HG03097 (cell line): ENCODE measurements around the gene AFP.

Experiments
- ATAC-seq: cut with Tn5 transposase; IDR thresholded peaks from one replicate; pipeline ENCODE4 v1.9.1; 2021; ENCODE audit not compliant: unreplicated experiment, low FRiP score

The AFP gene

DNA sequence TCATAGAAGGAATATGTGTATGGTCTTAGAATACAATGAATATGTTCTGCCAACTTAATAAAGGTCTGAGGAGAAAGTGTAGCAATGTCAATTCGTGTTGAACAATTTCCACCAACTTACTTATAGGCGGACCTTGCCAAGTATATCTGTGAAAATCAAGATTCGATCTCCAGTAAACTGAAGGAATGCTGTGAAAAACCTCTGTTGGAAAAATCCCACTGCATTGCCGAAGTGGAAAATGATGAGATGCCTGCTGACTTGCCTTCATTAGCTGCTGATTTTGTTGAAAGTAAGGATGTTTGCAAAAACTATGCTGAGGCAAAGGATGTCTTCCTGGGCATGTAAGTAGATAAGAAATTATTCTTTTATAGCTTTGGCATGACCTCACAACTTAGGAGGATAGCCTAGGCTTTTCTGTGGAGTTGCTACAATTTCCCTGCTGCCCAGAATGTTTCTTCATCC, 22.7 kb upstream of the AFP start:
- no peak for ATAC-seq

DNA sequence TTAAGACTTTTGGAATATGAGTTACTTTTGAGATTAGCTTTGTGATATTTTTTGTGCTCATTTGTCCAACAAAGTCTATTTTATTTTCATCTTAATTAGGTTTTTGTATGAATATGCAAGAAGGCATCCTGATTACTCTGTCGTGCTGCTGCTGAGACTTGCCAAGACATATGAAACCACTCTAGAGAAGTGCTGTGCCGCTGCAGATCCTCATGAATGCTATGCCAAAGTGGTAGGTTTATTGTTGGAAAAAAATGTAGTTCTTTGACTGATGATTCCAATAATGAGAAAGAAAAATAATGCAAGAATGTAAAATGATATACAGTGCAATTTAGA, 21.1 kb upstream of the AFP start:
- ATAC-seq: no peak

DNA sequence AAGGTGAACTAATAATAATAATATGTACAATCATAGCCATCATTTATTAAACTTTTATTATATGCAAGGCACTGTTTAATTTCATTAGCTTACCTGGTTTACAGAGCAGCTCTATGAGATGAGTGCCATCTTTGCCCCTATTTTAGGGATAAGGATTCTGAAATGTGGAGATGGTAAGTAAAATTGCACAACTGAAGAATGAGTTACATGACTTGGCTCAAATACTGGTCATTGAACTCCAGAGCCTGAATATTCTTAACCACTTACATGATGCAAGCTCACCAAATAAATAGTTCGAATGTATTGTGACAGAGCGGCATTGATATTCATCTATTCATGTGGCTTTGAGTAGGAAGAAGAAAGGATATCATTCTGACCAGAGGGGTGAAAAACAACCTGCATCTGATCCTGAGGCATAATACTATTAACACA, 20.2 kb upstream of the AFP start:
- no peak for ATAC-seq

DNA sequence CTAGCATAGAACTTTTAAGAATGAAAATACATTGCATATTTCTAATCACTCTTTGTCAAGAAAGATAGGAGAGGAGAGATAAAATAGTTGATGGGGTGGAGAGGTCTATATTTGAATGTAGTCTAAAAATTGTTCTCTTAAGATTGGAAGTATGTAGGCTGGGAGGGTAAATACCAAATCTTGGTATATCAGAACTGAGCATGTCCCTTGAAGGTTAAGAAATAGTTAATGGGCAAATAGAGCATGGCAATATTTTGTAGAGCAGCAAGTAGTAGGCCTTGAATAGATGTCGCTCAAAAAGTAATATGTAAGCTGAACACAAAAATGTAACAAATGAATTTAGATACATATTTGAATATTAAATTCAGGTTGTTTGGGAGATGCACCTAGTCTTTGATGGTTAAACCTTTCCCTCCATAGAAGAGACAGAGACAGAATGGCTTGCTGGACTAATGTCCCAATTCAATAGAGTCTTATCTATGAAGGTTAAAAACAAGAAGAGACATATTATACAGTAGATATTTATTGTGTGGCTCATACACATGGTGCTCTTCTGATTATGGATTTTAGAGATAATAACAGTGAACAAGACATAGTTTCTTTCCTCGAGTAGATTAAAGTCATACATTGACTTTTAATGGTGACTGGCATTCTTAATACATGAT, 19.5 kb upstream of the AFP start:
- no peak for ATAC-seq

DNA sequence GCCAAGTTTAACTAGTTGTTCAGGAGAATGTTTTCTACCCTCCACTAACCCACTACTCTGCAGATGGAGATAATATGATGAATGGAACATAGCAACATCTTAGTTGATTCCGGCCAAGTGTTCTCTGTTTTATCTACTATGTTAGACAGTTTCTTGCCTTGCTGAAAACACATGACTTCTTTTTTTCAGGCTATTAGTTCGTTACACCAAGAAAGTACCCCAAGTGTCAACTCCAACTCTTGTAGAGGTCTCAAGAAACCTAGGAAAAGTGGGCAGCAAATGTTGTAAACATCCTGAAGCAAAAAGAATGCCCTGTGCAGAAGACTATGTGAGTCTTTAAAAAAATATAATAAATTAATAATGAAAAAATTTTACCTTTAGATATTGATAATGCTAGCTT, 18.7 kb upstream of the AFP start:
- ATAC-seq: no peak

DNA sequence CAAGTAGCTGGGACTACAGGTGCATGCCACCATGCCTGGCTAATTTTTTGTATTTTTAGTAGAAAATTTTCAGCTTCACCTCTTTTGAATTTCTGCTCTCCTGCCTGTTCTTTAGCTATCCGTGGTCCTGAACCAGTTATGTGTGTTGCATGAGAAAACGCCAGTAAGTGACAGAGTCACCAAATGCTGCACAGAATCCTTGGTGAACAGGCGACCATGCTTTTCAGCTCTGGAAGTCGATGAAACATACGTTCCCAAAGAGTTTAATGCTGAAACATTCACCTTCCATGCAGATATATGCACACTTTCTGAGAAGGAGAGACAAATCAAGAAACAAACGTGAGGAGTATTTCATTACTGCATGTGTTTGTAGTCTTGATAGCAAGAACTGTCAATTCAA, 18.0 kb upstream of the AFP start:
- no peak for ATAC-seq

DNA sequence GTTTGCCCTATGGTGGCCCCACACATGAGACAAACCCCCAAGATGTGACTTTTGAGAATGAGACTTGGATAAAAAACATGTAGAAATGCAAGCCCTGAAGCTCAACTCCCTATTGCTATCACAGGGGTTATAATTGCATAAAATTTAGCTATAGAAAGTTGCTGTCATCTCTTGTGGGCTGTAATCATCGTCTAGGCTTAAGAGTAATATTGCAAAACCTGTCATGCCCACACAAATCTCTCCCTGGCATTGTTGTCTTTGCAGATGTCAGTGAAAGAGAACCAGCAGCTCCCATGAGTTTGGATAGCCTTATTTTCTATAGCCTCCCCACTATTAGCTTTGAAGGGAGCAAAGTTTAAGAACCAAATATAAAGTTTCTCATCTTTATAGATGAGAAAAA, 17.3 kb upstream of the AFP start:
- no peak for ATAC-seq

DNA sequence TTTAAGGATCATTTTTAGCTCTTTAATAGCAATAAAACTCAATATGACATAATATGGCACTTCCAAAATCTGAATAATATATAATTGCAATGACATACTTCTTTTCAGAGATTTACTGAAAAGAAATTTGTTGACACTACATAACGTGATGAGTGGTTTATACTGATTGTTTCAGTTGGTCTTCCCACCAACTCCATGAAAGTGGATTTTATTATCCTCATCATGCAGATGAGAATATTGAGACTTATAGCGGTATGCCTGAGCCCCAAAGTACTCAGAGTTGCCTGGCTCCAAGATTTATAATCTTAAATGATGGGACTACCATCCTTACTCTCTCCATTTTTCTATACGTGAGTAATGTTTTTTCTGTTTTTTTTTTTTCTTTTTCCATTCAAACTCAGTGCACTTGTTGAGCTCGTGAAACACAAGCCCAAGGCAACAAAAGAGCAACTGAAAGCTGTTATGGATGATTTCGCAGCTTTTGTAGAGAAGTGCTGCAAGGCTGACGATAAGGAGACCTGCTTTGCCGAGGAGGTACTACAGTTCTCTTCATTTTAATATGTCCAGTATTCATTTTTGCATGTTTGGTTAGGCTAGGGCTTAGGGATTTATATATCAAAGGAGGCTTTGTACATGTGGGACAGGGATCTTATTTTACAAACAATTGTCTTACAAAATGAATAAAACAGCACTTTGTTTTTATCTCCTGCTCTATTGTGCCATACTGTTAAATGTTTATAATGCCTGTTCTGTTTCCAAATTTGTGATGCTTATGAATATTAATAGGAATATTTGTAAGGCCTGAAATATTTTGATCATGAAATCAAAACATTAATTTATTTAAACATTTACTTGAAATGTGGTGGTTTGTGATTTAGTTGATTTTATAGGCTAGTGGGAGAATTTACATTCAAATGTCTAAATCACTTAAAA, 16.6 kb upstream of the AFP start:
- no peak for ATAC-seq

DNA sequence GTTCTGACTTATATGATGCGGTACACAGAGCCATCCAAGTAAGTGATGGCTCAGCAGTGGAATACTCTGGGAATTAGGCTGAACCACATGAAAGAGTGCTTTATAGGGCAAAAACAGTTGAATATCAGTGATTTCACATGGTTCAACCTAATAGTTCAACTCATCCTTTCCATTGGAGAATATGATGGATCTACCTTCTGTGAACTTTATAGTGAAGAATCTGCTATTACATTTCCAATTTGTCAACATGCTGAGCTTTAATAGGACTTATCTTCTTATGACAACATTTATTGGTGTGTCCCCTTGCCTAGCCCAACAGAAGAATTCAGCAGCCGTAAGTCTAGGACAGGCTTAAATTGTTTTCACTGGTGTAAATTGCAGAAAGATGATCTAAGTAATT, 15.4 kb upstream of the AFP start:
- no peak for ATAC-seq

DNA sequence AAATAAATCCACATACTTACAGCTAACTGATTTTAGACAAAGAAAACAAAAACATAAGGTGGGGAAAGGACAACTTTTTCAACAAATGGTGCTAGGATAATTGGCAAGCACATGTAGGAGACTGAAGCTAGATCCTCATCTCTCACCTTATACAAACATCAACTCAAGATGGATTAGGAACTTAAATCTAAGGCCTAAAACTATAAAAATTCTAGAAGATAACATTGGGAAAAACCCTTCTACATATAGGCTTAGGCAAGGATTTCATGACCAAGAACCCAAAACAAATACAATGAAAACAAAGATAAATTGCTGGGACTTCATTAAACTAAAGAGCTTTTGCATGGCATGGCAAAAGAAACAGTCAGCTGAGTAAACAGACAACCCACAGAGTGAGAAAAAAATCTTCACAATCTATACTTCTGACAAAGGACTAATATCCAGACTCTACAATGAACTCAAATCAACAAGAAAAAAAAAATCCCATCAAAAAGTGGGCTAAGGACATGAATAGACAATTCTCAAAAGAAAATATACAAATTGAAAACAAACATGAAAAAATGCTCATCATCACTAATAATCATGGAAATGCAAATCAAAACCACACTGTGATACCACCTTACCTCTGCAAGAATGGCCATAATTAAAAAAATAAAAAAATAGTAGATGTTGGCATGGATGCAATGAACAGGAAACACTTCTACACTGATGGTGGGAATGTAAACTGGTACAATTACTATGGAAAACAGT, 14.1 kb upstream of the AFP start:
- no peak for ATAC-seq

DNA sequence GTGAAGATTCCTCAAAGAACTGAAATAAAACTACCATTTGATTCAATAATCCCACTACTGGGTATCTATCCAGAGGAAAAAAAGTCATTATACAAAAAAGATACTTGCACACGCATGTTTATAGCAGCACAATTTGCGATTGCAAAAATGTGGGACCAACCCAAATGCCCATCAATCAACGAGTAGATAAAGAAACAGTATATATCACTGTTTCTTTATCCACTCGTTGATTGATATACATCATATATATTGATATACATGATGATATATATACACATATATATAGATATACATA, 13.6 kb upstream of the AFP start:
- no peak for ATAC-seq

DNA sequence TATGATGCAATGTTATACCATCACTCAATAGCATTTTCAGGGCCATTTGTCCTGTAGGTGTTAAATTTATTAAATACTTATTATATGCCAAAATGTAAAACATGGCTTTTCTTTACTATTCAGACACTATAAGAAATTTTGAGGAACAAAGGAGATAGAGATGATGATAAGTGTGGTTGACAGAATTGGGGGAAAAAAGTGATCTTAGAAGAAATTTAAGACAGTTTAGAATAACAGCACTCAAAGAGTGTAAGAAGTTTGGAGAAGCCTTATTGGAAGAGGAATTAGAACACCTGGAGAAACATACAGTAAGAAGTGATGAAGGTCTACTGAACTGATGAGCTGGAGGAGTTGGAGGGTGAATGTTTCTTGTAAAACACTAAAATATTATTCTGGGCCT, 12.8 kb upstream of the AFP start:
- ATAC-seq: no peak

DNA sequence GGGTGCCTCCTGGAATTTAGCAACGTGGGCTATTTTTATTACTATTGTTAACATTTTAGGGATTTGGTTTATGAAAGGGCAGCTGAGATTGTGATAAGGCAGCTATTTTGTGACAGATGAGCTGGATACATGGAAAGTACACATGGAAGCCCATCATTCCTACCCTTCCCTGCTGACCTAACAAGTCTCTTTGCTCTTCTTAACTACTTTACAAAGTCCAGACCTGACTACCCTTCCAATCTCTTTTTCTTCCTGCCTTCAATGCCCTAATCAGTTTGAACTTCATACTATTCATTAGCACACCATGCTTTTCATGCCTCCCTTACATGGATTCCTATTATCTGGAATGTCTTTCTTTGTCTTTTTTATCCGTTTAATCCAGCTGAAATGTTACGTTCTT, 9.4 kb upstream of the AFP start:
- no peak for ATAC-seq

DNA sequence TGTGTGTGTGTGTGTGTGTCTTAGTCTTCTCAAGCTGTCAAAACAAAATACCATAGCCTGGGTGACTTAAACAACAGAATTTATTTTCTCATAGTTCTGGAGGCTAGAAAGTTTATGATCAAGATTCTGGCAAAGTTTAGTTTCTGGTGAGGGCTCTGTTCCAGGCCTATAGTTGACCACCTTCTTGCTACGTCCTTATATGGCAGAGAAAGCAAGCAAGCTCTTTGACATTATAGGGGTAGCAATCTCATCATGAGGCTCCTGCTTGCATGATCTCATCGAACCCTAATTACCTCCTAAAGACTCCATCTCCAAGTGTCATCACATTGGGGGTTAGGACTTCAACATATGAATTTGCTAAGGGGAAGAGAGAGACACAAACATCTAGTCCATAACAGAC, 6.9 kb upstream of the AFP start:
- ATAC-seq: no peak

DNA sequence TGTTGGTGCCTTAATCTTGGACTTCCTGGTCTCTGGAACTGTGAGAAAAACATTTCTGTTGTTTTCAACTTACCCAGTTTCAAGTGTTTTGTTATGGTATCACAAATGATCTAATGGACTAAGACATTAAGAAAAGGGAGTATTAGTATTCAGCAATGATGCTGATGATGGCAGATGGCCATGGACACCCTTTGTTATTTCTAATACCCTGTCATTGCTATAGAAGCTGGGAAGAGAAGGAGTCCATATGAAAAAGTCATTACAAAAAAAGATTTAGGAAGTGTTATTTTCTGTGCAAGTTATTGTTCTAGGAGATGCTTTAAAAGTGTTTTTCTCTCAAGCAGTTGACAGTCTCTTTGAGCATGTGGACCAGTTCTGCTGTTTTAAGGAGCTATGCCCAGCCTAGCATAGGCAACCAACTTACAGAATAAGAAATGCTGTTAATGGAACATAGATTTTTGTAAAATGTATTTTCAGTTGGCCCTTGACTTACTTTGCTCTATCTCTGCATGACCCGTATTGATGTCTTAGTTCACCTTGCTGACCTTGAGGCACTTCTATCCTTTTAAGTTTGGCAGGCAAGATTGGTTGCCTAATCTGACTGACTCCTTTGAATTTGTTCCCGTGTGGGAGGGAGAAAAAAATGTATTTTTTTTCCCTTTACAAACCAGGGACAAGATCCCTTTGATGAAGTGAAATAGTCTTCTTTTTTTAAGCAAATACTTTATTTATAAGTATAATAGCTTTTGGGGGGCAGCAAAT, 6.0 kb upstream of the AFP start:
- no peak for ATAC-seq

DNA sequence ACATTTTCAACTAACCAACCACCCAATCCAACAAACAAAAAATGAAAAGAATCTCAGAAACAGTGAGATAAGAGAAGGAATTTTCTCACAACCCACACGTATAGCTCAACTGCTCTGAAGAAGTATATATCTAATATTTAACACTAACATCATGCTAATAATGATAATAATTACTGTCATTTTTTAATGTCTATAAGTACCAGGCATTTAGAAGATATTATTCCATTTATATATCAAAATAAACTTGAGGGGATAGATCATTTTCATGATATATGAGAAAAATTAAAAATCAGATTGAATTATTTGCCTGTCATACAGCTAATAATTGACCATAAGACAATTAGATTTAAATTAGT, 4.2 kb upstream of the AFP start:
- ATAC-seq: no peak

DNA sequence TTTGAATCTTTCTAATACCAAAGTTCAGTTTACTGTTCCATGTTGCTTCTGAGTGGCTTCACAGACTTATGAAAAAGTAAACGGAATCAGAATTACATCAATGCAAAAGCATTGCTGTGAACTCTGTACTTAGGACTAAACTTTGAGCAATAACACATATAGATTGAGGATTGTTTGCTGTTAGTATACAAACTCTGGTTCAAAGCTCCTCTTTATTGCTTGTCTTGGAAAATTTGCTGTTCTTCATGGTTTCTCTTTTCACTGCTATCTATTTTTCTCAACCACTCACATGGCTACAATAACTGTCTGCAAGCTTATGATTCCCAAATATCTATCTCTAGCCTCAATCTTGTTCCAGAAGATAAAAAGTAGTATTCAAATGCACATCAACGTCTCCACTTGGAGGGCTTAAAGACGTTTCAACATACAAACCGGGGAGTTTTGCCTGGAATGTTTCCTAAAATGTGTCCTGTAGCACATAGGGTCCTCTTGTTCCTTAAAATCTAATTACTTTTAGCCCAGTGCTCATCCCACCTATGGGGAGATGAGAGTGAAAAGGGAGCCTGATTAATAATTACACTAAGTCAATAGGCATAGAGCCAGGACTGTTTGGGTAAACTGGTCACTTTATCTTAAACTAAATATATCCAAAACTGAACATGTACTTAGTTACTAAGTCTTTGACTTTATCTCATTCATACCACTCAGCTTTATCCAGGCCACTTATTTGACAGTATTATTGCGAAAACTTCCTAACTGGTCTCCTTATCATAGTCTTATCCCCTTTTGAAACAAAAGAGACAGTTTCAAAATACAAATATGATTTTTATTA, 3.6 kb upstream of the AFP start:
- ATAC-seq: no peak

DNA sequence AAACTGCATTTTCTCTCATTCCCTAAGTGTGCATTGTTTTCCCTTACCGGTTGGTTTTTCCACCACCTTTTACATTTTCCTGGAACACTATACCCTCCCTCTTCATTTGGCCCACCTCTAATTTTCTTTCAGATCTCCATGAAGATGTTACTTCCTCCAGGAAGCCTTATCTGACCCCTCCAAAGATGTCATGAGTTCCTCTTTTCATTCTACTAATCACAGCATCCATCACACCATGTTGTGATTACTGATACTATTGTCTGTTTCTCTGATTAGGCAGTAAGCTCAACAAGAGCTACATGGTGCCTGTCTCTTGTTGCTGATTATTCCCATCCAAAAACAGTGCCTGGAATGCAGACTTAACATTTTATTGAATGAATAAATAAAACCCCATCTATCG, 2.9 kb upstream of the AFP start:
- ATAC-seq: no peak

DNA sequence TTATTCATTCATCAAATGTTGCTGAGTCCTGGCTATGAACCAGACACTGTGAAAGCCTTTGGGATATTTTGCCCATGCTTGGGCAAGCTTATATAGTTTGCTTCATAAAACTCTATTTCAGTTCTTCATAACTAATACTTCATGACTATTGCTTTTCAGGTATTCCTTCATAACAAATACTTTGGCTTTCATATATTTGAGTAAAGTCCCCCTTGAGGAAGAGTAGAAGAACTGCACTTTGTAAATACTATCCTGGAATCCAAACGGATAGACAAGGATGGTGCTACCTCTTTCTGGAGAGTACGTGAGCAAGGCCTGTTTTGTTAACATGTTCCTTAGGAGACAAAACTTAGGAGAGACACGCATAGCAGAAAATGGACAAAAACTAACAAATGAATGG, 1.7 kb upstream of the AFP start:
- ATAC-seq: peak; percentile 63
